Muscle layer of duodenum (tissue), 2 donors: ENCODE data around the gene PDS5B.
A peak's percentile ranks its signal among the peaks of the same experiment; 100 is the strongest.
"Not testable (repeated sequence)": the region's sequence is repeated elsewhere in the genome, so short reads cannot be mapped to it uniquely, and the experiment has no call there.

ENCODE experiments used
- H3K27ac ChIP-seq: one replicate; pipeline ENCODE4 v1.7.0; 2013; ENCODE audit warnings: mild to moderate bottlenecking, low read length
- H3K27me3 ChIP-seq: one replicate; pipeline ENCODE4 v1.7.0; 2013; ENCODE audit warnings: low read depth, mild to moderate bottlenecking, control low read depth, low read length
- H3K36me3 ChIP-seq, 2 donors: one replicate each; pipeline ENCODE4 v1.7.0; 2013; ENCODE audit warnings: low read length in 2 of 2, control low read depth in 1 of 2, mild to moderate bottlenecking in 1 of 2; ENCODE audit not compliant: insufficient read depth in 2 of 2, control insufficient read depth in 1 of 2
- H3K4me1 ChIP-seq, 2 donors: one replicate each; pipeline ENCODE4 v1.7.0; 2013; ENCODE audit warnings: low read length in 2 of 2, mild to moderate bottlenecking in 2 of 2, control low read depth in 1 of 2, moderate library complexity in 1 of 2; ENCODE audit not compliant: insufficient read depth in 2 of 2, control insufficient read depth in 1 of 2
- H3K4me3 ChIP-seq, 2 donors: one replicate each; pipeline ENCODE4 v1.7.0; 2013; ENCODE audit warnings: low read length in 2 of 2, low read depth in 1 of 2, mild to moderate bottlenecking in 1 of 2
- H3K9me3 ChIP-seq, 2 donors: one replicate each; pipeline ENCODE4 v1.7.0; 2013; ENCODE audit warnings: low read length in 2 of 2, control low read depth in 1 of 2, mild to moderate bottlenecking in 1 of 2; ENCODE audit not compliant: control insufficient read depth in 1 of 2
- donor health status: healthy.

PDS5B gene

GRCh38 chr13:32728327-32728726 lies 142.1 kb downstream of the PDS5B start:
- Histone ChIP-seq H3K4me1 (peaks cover 0 to 7% of the 10 kb centered on the region in 2 donors), H3K9me3 (no peaks in the 10 kb centered on the region), H3K27me3 (no peaks in the 10 kb centered on the region), H3K36me3 (no peaks in the 10 kb centered on the region), H3K4me3 (no peak overlapping the region), H3K27ac (no peak overlapping the region)

DNA sequence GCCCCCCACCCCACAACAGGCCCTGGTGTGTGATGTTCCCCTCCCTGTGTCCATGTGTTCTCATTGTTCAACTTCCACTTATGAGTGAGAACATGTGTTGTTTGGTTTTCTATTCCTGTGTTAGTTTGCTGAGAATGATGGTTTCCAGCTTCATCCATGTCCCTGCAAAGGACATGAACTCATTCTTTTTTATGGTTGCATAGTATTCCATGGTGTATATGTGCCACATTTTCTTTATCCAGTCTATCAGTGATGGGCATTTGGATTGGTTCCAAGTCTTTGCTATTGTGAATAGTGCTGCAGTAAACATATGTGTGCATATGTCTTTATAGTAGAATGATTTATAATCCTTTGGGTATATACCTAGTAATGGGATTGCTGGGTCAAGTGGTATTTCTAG lies 142.8 kb downstream of the PDS5B start:
- H3K4me3 ChIP-seq, H3K27ac ChIP-seq, H3K9me3 ChIP-seq, H3K36me3 ChIP-seq, H3K4me1 ChIP-seq, H3K27me3 ChIP-seq: not testable (repeated sequence)

GRCh38 chr13:32731074-32731473 lies 144.8 kb downstream of the PDS5B start:
- Histone ChIP-seq H3K9me3 (no peaks in the 10 kb centered on the region), H3K4me3 (no peak overlapping the region), H3K27me3 (no peaks in the 10 kb centered on the region), H3K4me1 (peaks cover 8 to 13% of the 10 kb centered on the region in 2 donors), H3K36me3 (no peaks in the 10 kb centered on the region), H3K27ac (no peak overlapping the region)

DNA sequence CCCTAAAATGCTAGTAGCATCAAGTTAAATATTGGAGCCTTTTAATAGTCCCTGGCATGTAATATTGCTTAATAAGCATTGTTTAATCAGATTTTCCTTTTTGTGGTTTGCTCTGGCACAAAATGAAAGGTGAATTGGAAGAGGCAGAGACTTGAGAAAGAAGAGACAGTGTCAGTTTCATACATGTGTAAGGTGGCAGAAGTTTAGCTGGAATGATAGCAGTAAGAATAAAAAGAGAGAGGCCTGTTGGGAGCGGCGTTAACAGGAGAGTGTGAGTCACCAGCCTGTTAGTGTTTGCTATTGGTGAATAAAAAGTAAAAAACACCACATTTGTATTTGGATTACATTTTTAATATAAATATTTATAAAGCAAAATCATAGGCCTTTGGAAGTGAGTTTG lies 145.3 kb downstream of the PDS5B start:
- H3K9me3 ChIP-seq, result no peaks in the 10 kb centered on the region
- no peaks in the 10 kb centered on the region for H3K36me3 ChIP-seq
- peaks cover 12 to 15% of the 10 kb centered on the region in 2 donors for H3K4me1 ChIP-seq
- H3K4me3 ChIP-seq, result no peak overlapping the region
- peak overlapping the region; percentile 35 for H3K27ac ChIP-seq
- H3K27me3 ChIP-seq, result no peaks in the 10 kb centered on the region

DNA sequence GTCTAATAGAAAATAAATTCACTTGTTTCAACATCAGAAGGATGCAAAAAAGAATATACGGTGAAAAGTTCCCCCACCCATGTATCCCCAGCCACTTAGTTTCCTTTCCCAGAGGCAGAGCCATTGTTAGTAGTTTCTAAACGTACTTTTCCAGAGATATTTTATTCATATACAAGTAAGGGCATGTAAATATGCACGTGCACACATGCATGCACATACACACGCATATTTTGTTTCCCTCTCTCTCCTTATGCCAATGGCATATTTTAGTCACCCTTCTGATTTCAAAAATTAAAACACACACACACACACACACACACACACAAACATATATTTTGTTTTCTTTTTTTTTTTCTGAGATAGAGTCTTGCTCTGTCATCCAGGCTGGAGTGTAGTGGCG lies 147.4 kb downstream of the PDS5B start:
- Histone ChIP-seq H3K4me3 (no peak overlapping the region), H3K36me3 (no peaks in the 10 kb centered on the region), H3K4me1 (peaks cover 13 to 20% of the 10 kb centered on the region in 2 donors), H3K27ac (no peak overlapping the region), H3K27me3 (no peaks in the 10 kb centered on the region), H3K9me3 (no peaks in the 10 kb centered on the region)

DNA sequence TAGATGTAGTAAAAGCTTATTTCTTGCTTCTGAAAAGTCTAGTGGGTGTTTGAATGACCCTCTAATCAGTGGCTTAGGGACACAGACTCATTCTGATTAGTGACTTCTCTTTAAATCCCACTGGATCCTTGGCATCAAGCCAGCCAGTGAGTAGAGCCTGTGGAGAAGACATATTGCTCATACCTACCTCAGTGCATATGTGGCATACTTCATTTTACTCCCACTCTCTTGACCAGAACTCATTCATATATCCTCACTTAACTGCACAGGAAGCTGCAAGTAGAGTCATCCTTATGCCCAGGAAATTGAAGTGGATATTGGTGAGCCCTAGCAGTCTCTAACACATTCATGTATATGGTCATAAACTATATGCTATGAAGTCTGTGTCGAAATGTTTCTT lies 148.3 kb downstream of the PDS5B start:
- no peak overlapping the region for H3K27ac ChIP-seq
- H3K36me3 ChIP-seq, result no peaks in the 10 kb centered on the region
- H3K27me3 ChIP-seq, result no peaks in the 10 kb centered on the region
- no peak overlapping the region for H3K4me3 ChIP-seq
- H3K9me3 ChIP-seq, result no peaks in the 10 kb centered on the region
- peaks cover 13 to 20% of the 10 kb centered on the region in 2 donors for H3K4me1 ChIP-seq

DNA sequence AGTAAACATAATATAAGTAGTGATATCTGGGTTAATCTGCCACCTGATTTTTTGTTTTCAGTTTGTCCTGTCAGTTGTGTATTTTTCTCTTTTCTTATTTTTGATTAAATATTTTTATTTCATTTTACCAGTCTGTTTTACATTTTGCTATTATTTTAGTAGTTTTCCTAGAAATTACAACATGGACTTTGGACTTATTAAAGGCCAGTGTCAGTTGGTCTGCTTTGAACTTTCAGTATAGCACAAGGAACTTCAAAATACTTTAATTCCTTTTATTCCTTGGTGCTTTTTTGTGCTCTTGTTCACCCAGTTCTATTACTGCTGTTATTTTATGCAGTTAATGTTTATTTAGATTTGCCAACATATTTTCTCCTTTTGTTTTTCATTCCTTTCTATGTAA lies 149.6 kb downstream of the PDS5B start:
- Histone ChIP-seq H3K27ac (peak overlapping the region; percentile 87), H3K9me3 (no peaks in the 10 kb centered on the region), H3K4me3 (no peak overlapping the region), H3K36me3 (no peaks in the 10 kb centered on the region), H3K4me1 (peaks cover 13 to 20% of the 10 kb centered on the region in 2 donors), H3K27me3 (no peaks in the 10 kb centered on the region)

DNA sequence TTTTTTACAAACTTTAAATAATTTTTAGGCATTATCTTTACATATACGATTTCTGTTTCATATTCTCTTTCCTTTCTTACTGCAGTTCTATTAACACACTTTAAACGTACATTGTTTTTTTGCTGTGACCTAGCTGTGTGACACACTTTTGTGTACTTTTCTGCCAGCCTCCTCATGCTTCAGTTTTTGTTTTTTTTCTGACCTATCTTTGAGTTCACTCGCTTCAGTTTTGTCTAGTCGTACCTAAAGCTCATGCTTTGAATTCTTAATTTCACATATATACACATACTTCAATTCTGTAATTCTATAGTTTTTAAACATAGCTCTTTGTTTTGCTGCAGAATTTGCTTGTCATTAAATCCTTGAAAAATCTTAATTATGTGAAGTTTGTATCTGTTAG lies 150.4 kb downstream of the PDS5B start:
- Histone ChIP-seq H3K27ac (peak overlapping the region; percentile 87), H3K4me1 (peaks cover 13% of the 10 kb centered on the region in 2 donors)

GRCh38 chr13:32737111-32737571 lies 150.9 kb downstream of the PDS5B start:
- Histone ChIP-seq H3K4me1 (peaks cover 13% of the 10 kb centered on the region in 2 donors), H3K9me3 (no peaks in the 10 kb centered on the region), H3K27ac (peak overlapping the region; percentile 87), H3K36me3 (no peaks in the 10 kb centered on the region), H3K27me3 (no peaks in the 10 kb centered on the region), H3K4me3 (peak overlapping the region; percentile 39 to 63)

More for the DNA sequence above, 150.4 kb downstream of the PDS5B start:
- no peaks in the 10 kb centered on the region for H3K36me3 ChIP-seq
- no peaks in the 10 kb centered on the region for H3K27me3 ChIP-seq
- H3K9me3 ChIP-seq, result no peaks in the 10 kb centered on the region
- H3K4me3 ChIP-seq, result peak overlapping the region; percentile 39 to 63

DNA sequence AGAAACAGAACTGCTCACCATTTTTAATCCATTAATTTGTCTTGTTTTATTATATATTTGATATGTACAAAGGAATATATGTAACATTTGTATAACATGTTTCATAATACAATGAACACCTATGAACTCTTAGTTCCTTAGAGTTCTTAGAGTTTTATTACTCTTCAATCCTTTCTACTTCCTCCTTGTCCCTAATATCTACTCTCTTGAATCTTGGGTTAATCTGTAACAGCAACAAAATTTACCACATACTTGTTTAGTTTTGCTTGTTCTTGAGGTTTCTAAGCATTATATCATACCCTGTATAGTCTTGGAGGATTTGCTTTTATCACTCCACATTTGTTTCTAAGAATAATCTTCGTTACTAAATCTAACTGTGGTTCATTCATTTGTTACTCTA lies 151.4 kb downstream of the PDS5B start:
- Histone ChIP-seq H3K4me1 (peaks cover 13% of the 10 kb centered on the region in 2 donors), H3K9me3 (no peaks in the 10 kb centered on the region), H3K4me3 (peak overlapping the region; percentile 39 to 63), H3K27ac (peak overlapping the region; percentile 87), H3K27me3 (no peaks in the 10 kb centered on the region), H3K36me3 (no peaks in the 10 kb centered on the region)

DNA sequence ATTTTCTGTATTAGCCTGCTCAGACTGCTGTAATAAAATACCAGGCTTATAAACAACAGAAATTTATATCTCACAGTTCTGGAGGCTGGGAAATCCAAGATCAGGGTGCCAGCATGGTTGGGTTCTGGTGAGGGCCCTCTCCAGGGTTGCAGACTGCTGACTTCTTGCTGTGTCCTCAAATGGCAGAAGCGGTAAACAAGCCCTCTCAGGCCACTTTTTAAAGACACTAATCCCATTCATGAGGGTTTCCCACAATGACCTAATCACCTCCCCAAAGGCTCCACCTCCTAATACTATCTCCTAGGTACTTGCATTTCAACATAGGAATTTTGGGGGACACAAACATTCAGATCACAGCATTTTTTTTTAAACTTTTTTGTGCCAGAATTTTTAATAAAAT lies 159.3 kb downstream of the PDS5B start:
- Histone ChIP-seq H3K27me3 (no peaks in the 10 kb centered on the region), H3K36me3 (peaks cover 13 to 28% of the 10 kb centered on the region in 2 donors), H3K4me1 (no peaks in the 10 kb centered on the region), H3K9me3 (no peaks in the 10 kb centered on the region), H3K27ac (no peak overlapping the region), H3K4me3 (no peak overlapping the region)

GRCh38 chr13:32746474-32746873 lies 160.2 kb downstream of the PDS5B start:
- no peaks in the 10 kb centered on the region for H3K27me3 ChIP-seq
- H3K9me3 ChIP-seq, result no peaks in the 10 kb centered on the region
- H3K4me1 ChIP-seq, result no peaks in the 10 kb centered on the region
- H3K4me3 ChIP-seq, result no peak overlapping the region
- H3K36me3 ChIP-seq, result peaks cover 13 to 28% of the 10 kb centered on the region in 2 donors
- no peak overlapping the region for H3K27ac ChIP-seq
